ENCODE results near the gene CLSTN3. TPM values are rescaled to one million over a fixed set of nuclear protein-coding genes. Genes with fewer than 3 reads are reported as not detected.
"Not testable (repeated sequence)": the region's sequence is repeated elsewhere in the genome, so short reads cannot be mapped to it uniquely, and the experiment has no call there.

The CLSTN3 gene
- polyA plus RNA-seq, 4 donors = 74.8 to 103 (median 90.9) TPM

DNA sequence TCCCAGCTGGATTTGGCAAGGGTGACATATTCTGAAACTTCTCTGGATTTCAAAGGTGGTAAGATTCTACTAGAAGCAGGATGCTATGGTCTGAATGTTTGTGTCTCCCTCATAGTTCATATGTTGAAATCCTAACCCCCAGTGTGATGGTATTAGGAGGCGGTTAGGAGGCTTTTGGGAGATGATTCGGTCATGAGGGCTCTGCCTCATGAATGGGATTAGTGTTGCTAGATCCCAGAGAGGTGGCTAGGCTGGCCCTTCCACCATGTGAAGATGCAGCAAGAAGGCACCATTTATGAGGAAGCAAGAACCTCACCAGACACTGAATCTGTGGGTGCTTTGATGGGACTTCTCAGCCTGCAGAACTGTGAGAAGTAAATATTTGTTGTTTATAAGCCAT is 48.3 kb downstream of the CLSTN3 start:
- DNase-seq (ENCODE audit: low read depth in 4 of 4, low spot score in 2 of 4) = no peak

- DNase-seq (ENCODE audit: low read depth in 4 of 4, low spot score in 2 of 4) = no peak
Observed at GRCh38 chr12:7180685-7181084, 50.5 kb downstream of the CLSTN3 start.

DNA sequence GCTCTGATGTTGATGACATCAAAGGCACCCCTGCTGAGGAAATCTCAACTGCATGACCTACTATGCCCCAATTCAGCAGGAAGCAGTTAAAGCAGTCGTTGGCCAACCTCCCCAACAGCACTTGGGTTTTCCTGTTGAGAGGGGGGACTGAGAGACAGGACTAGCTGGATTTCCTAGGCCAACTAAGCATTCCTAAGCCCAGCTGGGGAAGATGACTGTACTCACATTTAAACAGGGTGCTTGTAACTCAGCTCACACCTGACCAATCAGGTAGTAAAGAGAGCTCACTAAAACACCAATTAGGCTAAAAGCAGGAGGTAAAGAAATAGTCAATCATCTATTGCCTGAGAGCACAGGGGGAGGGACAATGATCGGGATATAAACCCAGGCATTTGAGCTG is 55.9 kb downstream of the CLSTN3 start:
- DNase-seq (ENCODE audit: low read depth in 4 of 4, low spot score in 2 of 4) = not testable (repeated sequence)

GRCh38 chr12:7188562-7189397 is 58.6 kb downstream of the CLSTN3 start:
- peak in 3 of 4 donors; percentile 22 to 29 (median 27) for DNase-seq (ENCODE audit: low read depth in 4 of 4, low spot score in 2 of 4)

- DNase-seq (ENCODE audit: low read depth in 4 of 4, low spot score in 2 of 4) = peak; percentile 62 to 89 (median 82)
Observed at GRCh38 chr12:7189398-7190267, 59.5 kb downstream of the CLSTN3 start, which contains the start of gene PEX5. TSS of gene PEX5 (plus strand) at chr12:7189686. CDS start at chr12:7190378, 692 bp downstream.

GRCh38 chr12:7190268-7191055 is 60.3 kb downstream of the CLSTN3 start:
- peak in 1 of 4 donors; percentile 7 for DNase-seq (ENCODE audit: low read depth in 4 of 4, low spot score in 2 of 4)

- DNase-seq (ENCODE audit: low read depth in 4 of 4, low spot score in 2 of 4) = no peak
Observed at GRCh38 chr12:7193674-7194073, 63.5 kb downstream of the CLSTN3 start.

- no peak for DNase-seq (ENCODE audit: low read depth in 4 of 4, low spot score in 2 of 4)
Observed at GRCh38 chr12:7197841-7198240, 67.7 kb downstream of the CLSTN3 start.

- no peak for DNase-seq (ENCODE audit: low read depth in 4 of 4, low spot score in 2 of 4)
Observed at GRCh38 chr12:7203109-7203508, 72.9 kb downstream of the CLSTN3 start.

DNA sequence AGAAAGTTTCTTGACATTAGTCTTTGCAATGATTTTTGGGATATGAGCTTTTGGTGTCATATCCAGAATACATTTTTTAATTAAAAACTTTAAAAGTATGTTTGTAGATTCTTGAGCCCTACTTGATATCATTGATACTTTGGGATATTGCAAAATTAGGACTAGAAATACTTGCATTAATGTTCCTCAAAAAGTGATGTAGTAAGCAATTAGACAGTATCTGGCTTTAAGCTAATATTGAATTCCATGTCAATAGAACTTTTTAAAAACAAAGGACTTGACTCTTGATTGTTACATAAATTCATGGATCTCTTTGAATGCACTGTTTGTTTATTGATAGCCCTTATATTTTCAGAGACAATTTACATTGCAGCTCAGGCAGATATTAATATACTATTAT is 74.9 kb downstream of the CLSTN3 start:
- DNase-seq (ENCODE audit: low read depth in 4 of 4, low spot score in 2 of 4) = no peak

DNA sequence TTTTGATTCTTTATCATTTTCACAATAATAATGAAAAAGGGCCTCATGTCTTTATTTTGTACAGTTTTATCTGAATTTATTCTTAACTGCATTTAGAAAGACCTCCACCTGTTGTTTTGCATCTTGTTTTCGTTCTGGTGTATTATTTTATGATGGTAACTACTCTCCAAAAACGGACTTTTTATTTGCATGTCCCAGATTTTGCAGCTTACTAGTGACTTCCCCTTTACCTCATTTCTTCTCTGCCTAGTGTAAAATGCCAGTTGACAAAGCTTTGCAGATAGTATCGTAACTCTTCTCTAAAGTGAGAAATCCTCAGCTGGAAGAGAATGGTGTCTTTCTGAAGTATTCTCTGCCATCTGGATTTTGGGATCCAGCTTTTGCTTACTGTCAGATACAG is 76.5 kb downstream of the CLSTN3 start:
- no peak for DNase-seq (ENCODE audit: low read depth in 4 of 4, low spot score in 2 of 4)

- no peak for DNase-seq (ENCODE audit: low read depth in 4 of 4, low spot score in 2 of 4)
Observed at GRCh38 chr12:7207866-7208625, 77.9 kb downstream of the CLSTN3 start.

Other genes with a start within 250 kb of the CLSTN3 start
- 10 to 100 TPM; 16.5 to 24.5 (median 18.9) TPM for gene LRRC23, start 225.5 kb upstream of the CLSTN3 start, polyA plus RNA-seq (ENCODE audit: insufficient read length in 4 of 4)
- 10 to 100 TPM in 3 of 4 donors, 1 to 10 TPM in 1; 9.5 to 19.4 (median 14.6) TPM for gene ENO2, start 215.8 kb upstream of the CLSTN3 start, polyA plus RNA-seq (ENCODE audit: insufficient read length in 4 of 4)
- gene ATN1, start 202.4 kb upstream of the CLSTN3 start, polyA plus RNA-seq (ENCODE audit: insufficient read length in 4 of 4) = 100 to 1,000 TPM in 3 of 4 donors, 10 to 100 TPM in 1; 85.5 to 189 (median 127) TPM
- 1 to 10 TPM in 1 of 4 donors, not detected in 3; 3.6 TPM for gene RNU7-1, start 186.6 kb upstream of the CLSTN3 start, polyA plus RNA-seq (ENCODE audit: insufficient read length in 4 of 4)
- 100 to 1,000 TPM; 141 to 235 (median 165) TPM for gene C12orf57, start 186.3 kb upstream of the CLSTN3 start, polyA plus RNA-seq (ENCODE audit: insufficient read length in 4 of 4)
- 10 to 100 TPM; 19.2 to 27.5 (median 24.5) TPM for gene PTPN6, start 179.0 kb upstream of the CLSTN3 start, polyA plus RNA-seq (ENCODE audit: insufficient read length in 4 of 4)
- 100 to 1,000 TPM; 247 to 313 (median 277) TPM for gene PHB2, start 159.7 kb upstream of the CLSTN3 start, polyA plus RNA-seq (ENCODE audit: insufficient read length in 4 of 4)
- gene EMG1, start 159.5 kb upstream of the CLSTN3 start, polyA plus RNA-seq (ENCODE audit: insufficient read length in 4 of 4) = 10 to 100 TPM; 42.6 to 49.5 (median 48.1) TPM
- gene LPCAT3, start 111.9 kb upstream of the CLSTN3 start, polyA plus RNA-seq (ENCODE audit: insufficient read length in 4 of 4) = 10 to 100 TPM; 49.7 to 65.7 (median 64.2) TPM
- 10 to 100 TPM; 51.9 to 71.0 (median 56.4) TPM for gene C1S, start 69.7 kb upstream of the CLSTN3 start, polyA plus RNA-seq (ENCODE audit: insufficient read length in 4 of 4)
- 10 to 100 TPM; 33.6 to 63.4 (median 45.5) TPM for gene C1R, start 37.9 kb upstream of the CLSTN3 start, polyA plus RNA-seq (ENCODE audit: insufficient read length in 4 of 4)
- 10 to 100 TPM; 29.5 to 43.1 (median 35.9) TPM for gene C1RL, start 21.2 kb upstream of the CLSTN3 start, polyA plus RNA-seq (ENCODE audit: insufficient read length in 4 of 4)
- gene RBP5, start 1.5 kb upstream of the CLSTN3 start, polyA plus RNA-seq (ENCODE audit: insufficient read length in 4 of 4) = 10 to 100 TPM; 49.6 to 61.2 (median 58.5) TPM
- gene PEX5, start 59.3 kb downstream of the CLSTN3 start, polyA plus RNA-seq (ENCODE audit: insufficient read length in 4 of 4) = 10 to 100 TPM; 41.6 to 51.6 (median 48.7) TPM
- not detected for gene ACSM4, start 173.7 kb downstream of the CLSTN3 start, polyA plus RNA-seq (ENCODE audit: insufficient read length in 4 of 4)

Data from left renal cortex interstitium (tissue), 4 donors.